Measurements from ENCODE around the gene NCOA5. TPM values are rescaled to one million over a fixed set of nuclear protein-coding genes. Genes with fewer than 3 reads are reported as not detected.
"Not testable (repeated sequence)": the region's sequence is repeated elsewhere in the genome, so short reads cannot be mapped to it uniquely, and the experiment has no call there.

The NCOA5 gene
- total RNA-seq, 1 donor from 2014 or later: 42.9 TPM

DNA sequence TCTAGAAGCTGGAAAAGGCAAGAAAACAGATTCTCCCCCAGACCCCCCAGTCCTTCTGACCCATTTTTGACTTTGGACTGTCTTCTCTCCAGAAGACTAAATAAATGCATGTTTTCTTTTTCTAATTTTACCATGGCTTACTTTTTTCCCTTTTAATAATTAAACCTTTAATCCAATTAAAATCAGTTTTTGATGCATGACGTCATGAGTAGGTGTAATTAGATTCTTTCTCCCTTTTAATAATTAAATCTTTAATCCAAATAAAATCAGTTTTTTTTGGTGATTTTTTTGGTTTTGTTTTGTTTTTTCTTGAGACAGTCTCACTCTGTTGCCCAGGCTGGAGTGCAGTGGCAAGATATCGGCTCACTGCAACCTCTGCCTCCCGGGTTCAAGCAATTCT, 13.2 kb upstream of the NCOA5 start:
- H3K4me1 Mint-ChIP-seq (ENCODE audit: low read depth, unreplicated experiment): no peaks in the 10 kb centered on the region
- H3K36me3 Mint-ChIP-seq (ENCODE audit: unreplicated experiment): peaks cover 11% of the 10 kb centered on the region
- peaks cover 2% of the 10 kb centered on the region for H3K27me3 Mint-ChIP-seq (ENCODE audit: unreplicated experiment)
- H3K27ac Mint-ChIP-seq (ENCODE audit: unreplicated experiment): no peak overlapping the region
- DNase-seq: no peak
- TF ChIP-seq, protein P1, sequence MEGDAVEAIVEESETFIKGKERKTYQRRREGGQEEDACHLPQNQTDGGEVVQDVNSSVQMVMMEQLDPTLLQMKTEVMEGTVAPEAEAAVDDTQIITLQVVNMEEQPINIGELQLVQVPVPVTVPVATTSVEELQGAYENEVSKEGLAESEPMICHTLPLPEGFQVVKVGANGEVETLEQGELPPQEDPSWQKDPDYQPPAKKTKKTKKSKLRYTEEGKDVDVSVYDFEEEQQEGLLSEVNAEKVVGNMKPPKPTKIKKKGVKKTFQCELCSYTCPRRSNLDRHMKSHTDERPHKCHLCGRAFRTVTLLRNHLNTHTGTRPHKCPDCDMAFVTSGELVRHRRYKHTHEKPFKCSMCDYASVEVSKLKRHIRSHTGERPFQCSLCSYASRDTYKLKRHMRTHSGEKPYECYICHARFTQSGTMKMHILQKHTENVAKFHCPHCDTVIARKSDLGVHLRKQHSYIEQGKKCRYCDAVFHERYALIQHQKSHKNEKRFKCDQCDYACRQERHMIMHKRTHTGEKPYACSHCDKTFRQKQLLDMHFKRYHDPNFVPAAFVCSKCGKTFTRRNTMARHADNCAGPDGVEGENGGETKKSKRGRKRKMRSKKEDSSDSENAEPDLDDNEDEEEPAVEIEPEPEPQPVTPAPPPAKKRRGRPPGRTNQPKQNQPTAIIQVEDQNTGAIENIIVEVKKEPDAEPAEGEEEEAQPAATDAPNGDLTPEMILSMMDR (IDR thresholded peaks at IDR 0.05; ENCODE audit: partially characterized antibody, unreplicated experiment): no peak
- H3K4me3 Mint-ChIP-seq (ENCODE audit: unreplicated experiment): no peak overlapping the region
- H3K9me3 Mint-ChIP-seq (ENCODE audit: unreplicated experiment): peaks cover 3% of the 10 kb centered on the region

DNA sequence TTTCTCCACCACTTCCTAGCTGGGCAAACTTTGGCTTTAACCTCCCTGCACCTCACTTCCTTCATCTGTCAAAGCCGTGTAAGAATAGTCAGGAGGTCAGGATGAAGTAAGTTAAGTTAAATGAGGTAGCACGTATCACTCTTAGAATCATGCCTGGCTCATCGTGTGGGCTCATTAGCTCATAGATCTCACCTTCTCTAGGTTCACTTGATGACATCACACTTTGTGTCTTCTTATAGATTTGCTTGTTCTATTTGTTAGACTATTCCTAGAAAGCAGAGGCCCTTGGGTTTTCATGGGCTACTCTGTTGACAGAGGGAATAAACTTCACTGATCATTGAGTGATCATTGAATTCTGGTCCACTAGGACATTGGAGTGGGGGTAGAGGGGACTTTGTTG, 12.2 kb upstream of the NCOA5 start:
- Mint-ChIP-seq H3K36me3 (ENCODE audit: unreplicated experiment) (peaks cover 11% of the 10 kb centered on the region), H3K4me1 (ENCODE audit: low read depth, unreplicated experiment) (no peaks in the 10 kb centered on the region), H3K27me3 (ENCODE audit: unreplicated experiment) (peaks cover 2% of the 10 kb centered on the region), H3K27ac (ENCODE audit: unreplicated experiment) (no peak overlapping the region), H3K4me3 (ENCODE audit: unreplicated experiment) (no peak overlapping the region), H3K9me3 (ENCODE audit: unreplicated experiment) (peaks cover 3% of the 10 kb centered on the region)
- no peak for DNase-seq
- TF ChIP-seq, protein P1 (IDR thresholded peaks at IDR 0.05; ENCODE audit: partially characterized antibody, unreplicated experiment): no peak

DNA sequence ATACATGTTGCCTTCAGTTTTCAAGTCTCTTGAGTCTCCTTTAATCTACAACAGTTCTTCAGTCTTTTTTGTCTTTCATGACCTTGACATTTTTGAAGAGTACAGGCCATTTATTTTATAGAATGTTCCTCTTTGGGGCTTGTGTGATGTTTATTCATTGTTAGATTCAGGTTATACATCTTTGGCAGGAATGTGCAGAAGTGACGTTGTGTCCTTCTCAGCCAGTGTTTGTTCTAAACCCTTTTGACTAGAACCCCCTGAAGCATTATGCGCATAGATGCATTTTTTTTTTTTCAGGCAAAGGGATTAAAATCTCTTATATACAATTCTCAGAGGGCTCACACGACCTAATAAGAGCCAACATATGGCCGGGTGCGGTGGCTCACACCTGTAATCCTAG, 11.2 kb upstream of the NCOA5 start:
- H3K27ac Mint-ChIP-seq (ENCODE audit: unreplicated experiment): no peak overlapping the region
- no peaks in the 10 kb centered on the region for H3K4me1 Mint-ChIP-seq (ENCODE audit: low read depth, unreplicated experiment)
- peaks cover 3% of the 10 kb centered on the region for H3K9me3 Mint-ChIP-seq (ENCODE audit: unreplicated experiment)
- peaks cover 11% of the 10 kb centered on the region for H3K36me3 Mint-ChIP-seq (ENCODE audit: unreplicated experiment)
- peaks cover 2% of the 10 kb centered on the region for H3K27me3 Mint-ChIP-seq (ENCODE audit: unreplicated experiment)
- DNase-seq: no peak
- no peak overlapping the region for H3K4me3 Mint-ChIP-seq (ENCODE audit: unreplicated experiment)
- TF ChIP-seq, protein P1 (IDR thresholded peaks at IDR 0.05; ENCODE audit: partially characterized antibody, unreplicated experiment): no peak

DNA sequence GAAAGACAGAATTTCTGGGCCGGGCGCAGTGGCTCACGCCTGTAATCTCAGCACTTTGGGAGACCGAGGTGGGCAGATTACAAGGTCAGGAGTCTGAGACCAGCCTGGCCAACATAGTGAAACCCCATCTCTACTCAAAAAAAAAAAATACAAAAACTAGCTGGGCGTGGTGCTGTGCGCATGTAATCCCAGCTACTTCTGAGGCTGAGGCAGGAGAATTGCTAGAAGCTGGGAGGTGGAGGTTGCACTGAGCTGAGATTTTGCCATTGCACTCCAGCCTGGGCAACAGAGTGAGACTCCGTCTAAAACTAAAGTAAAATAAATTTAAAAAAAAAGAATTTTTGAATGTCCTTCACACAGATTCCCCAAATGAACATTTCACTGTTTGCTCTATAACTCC, 10.7 kb upstream of the NCOA5 start:
- H3K27ac Mint-ChIP-seq (ENCODE audit: unreplicated experiment); H3K27me3 Mint-ChIP-seq (ENCODE audit: unreplicated experiment); H3K4me3 Mint-ChIP-seq (ENCODE audit: unreplicated experiment); H3K9me3 Mint-ChIP-seq (ENCODE audit: unreplicated experiment); DNase-seq; H3K4me1 Mint-ChIP-seq (ENCODE audit: low read depth, unreplicated experiment): not testable (repeated sequence)
- peaks cover 11% of the 10 kb centered on the region for H3K36me3 Mint-ChIP-seq (ENCODE audit: unreplicated experiment)

DNA sequence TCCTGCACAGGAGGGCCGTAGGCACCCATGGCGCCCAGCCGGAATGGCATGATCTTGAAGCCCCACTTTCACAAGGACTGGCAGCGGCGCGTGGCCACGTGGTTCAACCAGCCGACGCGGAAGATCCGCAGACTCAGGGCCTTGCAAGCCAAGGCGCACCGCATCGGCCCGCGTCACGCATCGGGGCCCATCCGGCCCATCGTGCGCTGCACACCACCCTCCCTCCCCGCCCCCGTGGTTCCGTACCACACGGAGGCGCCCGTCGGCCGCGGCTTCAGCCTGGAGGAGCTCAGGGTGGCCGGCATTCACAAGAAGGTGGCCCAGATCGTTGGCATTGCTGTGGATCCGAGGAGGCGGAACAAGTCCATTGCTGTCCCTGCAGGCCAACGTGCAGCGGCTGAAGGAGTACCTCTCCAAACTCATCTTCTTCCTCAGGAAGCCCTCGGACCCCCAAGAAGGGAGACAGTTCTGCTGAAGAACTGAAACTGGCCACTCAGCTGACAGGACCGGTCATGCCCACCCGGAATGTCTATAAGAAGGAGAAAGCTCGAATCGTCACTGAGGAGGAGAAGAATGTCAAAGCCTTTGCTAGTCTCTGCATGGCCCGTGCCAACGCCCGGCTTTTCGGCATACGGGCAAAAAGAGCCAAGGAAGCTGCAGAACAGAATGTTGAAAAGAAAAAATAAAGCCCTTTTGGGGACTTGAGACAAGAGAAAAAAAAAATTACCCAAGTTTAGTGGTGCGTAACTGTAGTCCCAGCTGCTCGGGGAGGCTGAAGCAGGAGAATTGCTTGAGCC, 9.9 kb upstream of the NCOA5 start:
- no peak overlapping the region for H3K27ac Mint-ChIP-seq (ENCODE audit: unreplicated experiment)
- H3K27me3 Mint-ChIP-seq (ENCODE audit: unreplicated experiment): peaks cover 2% of the 10 kb centered on the region
- H3K36me3 Mint-ChIP-seq (ENCODE audit: unreplicated experiment): peaks cover 11% of the 10 kb centered on the region
- H3K4me1 Mint-ChIP-seq (ENCODE audit: low read depth, unreplicated experiment): no peaks in the 10 kb centered on the region
- TF ChIP-seq, protein P1 (IDR thresholded peaks at IDR 0.05; ENCODE audit: partially characterized antibody, unreplicated experiment): no peak
- H3K4me3 Mint-ChIP-seq (ENCODE audit: unreplicated experiment): no peak overlapping the region
- peaks cover 3% of the 10 kb centered on the region for H3K9me3 Mint-ChIP-seq (ENCODE audit: unreplicated experiment)
- no peak for DNase-seq
